ENCODE measurements around the gene TLCD3B.
A peak's percentile ranks its signal among the peaks of the same experiment; 100 is the strongest.

TLCD3B gene

DNA sequence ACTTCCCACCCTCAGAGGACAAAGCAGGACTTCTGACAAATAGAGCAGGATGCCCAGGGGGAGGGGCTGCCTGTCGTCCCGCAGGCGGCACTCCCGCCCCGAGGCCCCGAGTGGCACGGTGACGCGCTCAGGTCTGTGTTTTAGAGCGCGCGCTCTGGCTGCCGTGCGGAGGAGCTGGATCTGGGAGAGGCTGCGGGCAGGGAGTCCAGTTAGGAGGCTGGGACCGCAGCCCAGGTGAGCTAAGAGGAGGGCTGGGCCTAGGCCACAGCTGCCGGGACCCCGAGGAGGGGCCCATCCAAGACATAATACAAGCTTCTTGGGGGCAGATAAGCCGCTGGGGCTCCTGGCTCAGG is 26.7 kb downstream of the TLCD3B start:
- no peak for DNase-seq

- DNase-seq: no peak
Observed at GRCh38 chr16:30003670-30004423, 27.2 kb downstream of the TLCD3B start.

DNA sequence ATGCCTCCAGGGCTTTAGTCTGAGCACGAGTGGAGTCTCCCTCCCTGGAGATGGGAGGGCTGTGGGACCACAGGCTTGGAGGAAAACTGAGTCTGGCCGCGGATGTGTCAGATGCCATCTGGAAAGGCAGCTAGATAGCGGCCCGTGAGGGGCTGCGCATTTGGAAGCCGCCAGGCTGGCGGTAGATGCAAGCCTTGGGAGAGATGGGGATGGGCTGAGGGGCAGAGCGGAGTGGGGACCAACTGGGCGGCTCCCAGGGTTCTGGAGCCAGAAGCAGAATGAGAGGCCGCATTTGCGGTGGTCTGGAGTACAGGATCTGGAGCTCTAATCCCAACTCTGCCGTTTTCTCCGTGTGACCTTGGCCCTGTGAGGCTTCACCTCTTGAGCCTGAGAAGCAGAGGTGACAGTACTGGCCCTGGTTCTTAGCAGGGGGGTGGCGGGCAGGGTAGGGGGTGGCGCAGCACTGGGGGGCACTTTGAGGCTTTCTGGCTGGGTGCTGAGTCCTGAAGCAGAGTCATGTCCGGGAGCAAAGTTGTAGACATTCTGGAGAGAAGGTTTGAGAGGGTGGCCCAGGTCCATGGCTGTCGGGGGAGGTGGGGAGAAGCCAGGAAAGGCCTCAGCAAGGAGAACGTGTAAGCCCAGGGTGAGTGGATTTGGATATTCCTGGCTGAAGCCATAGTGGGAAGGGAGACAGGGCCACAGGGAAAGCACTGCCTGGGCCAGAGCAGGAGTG is 28.3 kb downstream of the TLCD3B start:
- DNase-seq: no peak

GRCh38 chr16:30000735-30001631 is 30.1 kb downstream of the TLCD3B start:
- DNase-seq: no peak

DNA sequence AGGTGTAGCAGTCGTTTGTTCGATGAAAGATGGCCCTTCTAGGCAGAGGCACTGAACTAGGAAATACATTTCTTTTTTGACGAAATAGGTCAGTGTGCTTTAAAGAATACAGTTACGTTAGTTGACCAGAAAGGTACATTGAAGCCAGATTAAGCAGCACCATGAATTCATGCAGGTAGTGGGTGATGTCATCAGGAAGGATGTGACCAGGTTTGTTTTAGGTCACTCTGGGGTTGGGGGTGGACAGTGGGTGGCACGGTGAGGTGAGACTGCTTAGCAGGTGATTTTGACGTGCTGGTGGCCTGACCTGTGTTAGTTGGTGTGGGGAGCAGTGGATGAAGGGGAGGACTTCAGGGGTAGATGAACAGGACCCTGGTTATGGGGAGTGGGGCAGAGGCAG is 31.5 kb downstream of the TLCD3B start:
- DNase-seq: no peak

DNA sequence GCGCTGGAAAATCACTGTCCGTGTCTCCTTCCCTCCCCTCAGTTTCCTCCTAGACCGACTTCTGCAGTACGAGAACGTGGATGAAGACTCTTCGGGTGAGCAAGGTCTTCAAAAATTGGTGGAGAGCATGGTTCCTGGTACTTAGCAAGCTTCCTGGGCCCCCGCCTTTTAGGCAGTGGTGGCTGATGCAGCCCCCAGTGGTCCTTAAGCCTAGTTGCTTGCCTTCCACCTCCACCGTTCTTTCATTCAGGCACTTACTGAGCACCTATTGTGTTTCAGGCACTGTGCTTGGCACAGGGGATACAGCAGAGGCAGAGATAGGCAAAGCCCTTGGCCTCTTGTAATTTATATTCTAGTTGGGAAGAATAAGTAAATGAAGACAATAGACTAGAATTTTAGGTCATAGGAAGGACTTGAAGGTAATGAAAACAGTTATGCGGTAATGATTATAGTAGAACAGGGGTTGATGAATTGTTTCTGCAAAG is 34.3 kb downstream of the TLCD3B start:
- no peak for DNase-seq

DNA sequence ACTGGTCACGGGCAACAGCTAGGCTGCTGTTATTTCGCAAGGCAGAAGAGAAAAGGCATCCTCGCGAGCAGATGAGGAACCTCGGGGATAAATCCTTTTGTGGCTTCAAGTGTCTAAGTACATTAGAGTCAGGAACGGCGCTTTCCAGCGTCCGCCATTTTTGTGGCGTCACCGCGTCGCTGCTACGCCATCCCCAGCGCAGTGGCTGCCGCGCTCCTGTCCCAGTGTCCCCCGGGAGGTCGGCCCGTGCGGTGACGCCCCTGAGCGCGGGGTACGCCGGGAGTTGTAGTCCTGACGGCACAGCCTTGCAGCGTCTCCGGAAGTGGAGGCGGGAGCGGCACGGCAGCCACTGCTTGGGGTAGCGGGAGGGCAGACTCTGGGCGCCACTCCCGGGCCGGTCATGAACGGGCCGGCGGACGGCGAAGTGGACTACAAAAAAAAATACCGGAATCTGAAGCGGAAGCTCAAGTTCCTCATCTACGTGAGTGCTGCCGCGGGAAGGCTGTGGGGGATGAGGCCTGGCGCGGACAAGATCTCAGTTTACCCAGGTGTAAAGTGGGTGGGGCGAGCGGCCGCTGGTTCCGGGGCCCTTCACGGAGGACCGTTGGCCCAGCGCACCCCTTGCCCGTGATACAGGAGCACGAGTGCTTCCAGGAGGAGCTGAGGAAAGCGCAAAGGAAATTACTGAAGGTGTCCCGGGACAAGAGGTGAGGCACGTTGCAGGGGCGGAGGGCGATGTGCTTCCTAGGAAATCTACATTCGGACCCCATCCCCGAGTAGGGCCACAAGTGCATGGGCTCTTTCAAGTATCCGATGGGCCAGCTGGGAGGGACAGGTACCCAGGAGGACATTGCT is 34.9 kb downstream of the TLCD3B start, which contains the start of gene INO80E:
Gene INO80E (plus strand): TSS at position 331 of the 855 bp plus-strand sequence. CDS start 70 bp downstream, at position 401.
- peak; percentile 98 for DNase-seq

DNA sequence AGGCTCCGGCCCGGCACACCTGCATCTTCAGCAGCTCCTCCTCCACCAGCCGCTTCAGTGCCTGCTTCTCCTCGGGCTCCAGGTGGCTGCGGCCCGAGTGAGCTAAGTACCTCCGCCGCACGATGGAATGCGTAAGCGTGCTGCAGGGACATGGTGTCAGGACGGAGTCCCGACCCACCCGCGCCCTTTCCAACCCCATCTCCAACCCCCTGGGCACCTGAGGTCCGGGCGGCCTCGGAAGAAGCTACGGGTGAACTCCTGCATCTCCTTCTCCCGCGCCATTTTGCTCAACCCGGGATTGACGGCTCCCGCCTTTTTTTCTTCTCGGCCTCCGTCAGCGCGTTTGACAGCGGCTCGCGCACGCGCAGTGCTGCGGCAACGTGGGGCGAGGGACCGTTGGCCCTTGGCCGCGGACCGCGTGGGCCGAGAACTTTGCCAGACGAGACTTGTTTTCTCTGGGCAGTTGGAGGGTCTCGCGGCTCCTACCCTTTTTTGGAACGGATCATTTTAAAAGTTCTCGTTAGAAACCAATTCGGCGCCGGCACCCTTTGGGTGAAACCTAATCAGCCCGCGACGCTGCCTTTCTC is 35.7 kb downstream of the TLCD3B start, which contains the start of gene HIRIP3:
Gene HIRIP3 (minus strand): TSS at position 294 of the 587 bp plus-strand sequence. CDS start 12 bp downstream, at position 282.
- DNase-seq: peak; percentile 90

GRCh38 chr16:29994600-29995323 is 36.3 kb downstream of the TLCD3B start:
- no peak for DNase-seq

DNA sequence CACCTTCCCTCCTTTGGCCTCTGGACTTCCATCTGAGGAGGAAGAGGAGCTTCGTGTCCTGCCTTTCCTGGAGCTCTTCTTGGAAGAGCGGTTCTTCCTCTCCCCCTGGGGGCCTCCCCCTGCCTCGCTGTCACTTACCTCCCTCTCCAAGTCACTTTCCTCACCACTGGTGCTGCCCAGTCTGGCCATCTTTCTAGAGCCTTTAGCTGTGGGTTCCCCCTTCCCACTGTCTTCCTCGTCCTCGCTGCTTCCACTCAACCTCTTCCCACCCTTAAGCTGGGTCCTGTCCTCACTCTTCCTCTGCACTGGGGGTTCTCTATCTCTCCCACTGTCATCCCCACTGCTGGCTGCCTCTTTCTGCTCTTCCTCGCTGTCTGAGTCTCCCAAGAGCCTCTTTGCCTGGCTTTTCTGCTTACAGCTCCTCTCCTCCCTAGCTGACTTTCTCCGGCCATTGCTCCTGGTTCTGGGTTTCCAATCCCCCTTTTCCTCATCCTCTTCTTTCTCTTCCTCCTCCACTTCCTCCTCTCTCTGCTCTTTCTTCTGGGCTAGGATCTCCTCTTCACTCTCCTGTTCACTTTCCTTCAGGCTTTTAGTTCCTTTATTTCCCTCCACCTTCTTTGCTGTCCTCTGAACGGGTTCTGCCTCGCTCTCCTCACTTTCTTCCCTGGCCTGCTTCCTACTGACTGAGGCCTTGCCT is 37.0 kb downstream of the TLCD3B start:
- DNase-seq: no peak

DNA sequence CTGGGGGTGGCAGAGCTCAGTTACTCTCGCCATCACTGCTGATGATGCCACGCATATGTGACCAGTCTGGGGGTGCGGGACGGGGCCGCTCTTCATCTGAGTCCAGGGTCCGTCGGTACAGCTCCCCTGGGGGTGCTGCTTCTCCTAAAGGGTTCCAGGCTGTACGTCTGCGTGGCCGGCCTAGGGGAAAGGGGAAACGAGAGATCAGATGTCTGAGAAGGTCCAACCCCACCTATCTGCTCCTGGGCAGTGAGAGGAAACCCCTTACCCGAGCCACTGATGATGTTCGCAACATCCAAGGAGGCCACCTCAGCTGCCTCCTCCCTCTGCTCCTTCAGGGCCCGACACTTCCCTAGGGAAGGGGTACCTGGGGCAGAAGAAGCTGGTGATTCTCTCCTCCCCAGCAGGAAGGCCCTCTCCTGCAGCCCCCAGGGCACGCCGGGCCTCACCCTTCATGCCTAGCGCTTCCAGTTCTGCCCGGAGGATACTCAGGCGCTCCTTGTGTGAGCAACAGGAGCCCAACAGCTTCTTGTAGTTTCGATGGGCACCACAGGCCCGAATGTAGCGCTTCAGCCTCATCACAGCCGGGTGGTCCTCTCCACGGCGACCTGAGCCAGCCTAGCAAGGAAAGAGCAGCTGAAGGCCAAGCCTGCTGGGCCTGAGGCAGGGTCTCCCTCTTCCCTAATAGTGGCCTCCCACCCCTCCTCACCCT is 37.7 kb downstream of the TLCD3B start:
- DNase-seq: no peak

DNA sequence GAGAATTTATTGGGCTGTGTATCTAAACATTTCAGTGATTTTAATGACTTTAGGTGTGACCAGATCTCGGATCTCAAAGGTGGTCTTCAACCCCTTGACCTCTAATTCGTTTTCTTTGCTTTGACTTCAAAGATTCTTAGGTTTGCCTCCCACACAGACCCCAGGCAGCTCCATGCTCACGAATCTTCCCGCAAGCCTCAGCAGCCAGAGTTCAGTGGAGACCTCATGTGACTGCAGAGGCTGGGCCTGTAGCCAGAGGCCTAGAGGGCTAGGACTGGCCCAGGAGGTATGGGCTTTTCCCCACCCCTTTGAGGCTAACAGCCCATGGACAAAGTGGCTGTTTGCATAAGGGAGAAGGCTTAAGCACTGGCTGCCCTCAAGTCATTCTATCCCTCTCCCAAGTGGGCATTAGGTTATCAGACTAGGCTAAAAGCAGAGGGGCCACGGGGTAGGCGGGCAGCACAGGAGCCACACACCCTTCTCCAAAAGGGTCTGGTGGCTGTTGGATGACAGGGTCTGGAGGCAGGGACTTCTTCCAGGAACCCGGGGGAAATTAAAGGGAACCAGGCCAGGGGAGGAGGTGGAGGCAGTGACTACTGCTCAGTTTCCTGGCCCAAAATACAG is 38.6 kb downstream of the TLCD3B start:
- no peak for DNase-seq

DNA sequence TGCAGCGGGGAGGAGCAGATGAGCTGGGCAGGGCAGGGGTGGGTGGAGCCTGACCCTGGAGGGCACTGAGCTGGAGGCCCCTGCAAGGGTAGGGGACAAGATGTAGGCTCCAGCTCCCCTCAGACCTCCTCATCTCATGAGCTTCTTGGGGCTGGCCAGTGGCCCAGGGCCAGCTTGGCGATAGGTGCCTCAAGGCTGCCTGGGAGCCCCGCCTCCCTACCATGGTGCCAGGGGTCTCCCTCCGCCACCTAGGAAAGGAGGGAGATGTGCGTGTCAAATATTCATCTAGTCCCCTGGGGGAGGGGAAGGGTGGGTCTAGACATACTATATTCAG is 39.5 kb downstream of the TLCD3B start:
- no peak for DNase-seq

DNA sequence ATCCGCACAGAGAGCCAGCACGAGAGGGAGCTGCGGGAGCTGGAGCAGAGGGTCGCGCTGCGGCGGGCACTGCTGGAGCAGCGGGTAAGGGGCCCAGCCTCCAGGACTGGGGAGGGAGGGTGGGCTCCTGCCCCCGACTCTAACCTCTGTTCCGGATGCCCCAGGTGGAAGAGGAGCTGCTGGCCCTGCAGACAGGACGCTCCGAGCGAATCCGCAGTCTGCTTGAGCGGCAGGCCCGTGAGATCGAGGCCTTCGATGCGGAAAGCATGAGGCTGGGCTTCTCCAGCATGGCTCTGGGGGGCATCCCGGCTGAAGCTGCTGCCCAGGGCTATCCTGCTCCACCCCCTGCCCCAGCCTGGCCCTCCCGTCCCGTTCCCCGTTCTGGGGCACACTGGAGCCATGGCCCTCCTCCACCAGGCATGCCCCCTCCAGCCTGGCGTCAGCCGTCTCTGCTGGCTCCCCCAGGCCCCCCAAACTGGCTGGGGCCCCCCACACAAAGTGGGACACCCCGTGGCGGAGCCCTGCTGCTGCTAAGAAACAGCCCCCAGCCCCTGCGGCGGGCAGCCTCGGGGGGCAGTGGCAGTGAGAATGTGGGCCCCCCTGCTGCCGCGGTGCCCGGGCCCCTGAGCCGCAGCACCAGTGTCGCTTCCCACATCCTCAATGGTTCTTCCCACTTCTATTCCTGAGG is 40.0 kb downstream of the TLCD3B start:
- DNase-seq: no peak

- no peak for DNase-seq
Observed at GRCh38 chr16:29990034-29990433, 41.0 kb downstream of the TLCD3B start.

DNA sequence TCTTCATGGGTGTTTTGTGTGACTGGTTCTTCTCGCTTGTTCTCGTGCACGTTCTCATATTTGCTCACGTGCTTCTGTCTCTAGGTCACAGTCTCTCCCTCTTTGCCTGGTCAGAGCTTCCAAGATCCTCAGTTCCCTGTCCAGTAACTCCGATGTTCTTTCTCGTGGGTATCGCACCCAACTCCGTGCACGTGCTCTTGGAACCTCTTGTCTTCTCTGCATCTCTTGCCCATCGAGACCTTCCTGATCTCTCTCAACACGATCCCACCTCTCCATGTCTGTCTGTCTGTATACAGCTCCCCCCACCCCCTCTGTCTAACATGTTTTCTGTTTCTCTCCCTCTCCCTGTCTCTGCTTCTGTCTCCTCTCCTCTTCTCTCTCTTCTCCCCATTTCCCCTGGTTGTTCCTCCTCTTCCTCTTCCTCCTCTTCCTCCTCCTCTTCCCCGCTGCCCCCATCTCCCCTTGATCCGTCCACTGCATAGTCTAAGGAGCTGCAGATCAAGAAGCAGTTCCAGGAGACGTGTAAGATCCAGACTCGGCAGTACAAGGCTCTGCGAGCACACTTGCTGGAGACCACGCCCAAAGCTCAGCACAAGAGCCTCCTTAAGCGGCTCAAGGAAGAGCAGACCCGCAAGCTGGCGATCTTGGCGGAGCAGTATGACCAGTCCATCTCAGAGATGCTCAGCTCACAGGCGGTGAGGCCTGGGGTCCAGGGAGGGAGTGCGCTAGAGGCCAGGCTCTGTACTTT is 41.8 kb downstream of the TLCD3B start:
- no peak for DNase-seq

DNA sequence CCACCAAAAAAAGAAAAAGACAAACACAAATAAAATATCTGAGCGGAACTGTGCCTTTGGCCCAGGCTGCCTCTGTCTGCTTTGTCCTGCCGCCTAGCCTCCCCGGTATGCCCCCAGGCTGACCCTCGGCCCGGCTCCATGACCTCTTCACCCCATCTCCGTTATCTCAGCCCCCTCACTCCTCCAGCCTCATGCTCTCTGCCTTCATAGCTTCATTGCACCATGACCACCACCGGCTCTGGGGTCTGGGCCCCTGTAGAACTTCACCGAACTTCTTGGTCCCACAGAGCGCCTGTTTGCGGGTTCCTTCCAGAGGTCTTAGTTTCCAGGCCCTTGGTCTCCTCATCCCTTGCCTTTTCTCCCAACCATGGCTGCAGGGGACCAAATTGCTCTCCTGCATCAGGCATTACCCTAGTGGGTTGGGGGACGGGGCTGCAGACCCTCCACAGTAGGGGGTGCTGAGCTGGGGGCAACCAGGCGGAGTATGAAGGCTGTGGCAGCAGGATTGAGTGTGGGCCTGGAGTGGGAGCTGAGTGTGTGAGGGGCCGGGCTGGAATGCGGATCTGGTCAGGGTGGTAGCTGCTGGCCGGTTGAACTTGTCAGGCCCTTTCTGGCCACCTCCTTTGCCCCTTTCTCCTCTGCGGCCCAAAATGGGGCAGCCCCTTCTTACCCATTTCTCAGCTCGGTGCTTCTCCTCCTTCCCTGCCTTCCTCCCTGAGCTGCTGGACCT is 42.6 kb downstream of the TLCD3B start:
- DNase-seq: no peak
